ENCODE results near the gene LTB.

LTB gene

DNA sequence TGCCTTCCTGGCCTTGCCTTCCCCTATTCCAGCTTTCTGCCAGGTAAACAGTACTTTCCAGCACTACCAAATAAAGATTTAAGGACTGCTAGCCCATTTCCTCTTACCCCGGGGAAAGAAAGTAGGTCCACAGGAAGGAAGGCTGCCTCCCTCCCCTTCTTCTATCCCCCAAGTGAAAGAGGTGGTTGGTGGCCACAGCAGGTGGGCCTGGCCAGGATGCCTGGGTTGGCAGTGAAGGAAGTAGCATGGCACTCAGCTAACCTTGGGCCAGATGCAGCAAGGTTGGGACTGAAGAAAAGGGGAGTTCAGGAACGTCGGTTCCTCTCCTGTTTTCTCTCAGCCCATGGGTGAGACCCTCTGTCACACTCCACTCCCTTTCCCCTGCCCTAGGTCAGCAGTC, 25.9 kb downstream of the LTB start:
- DNase-seq (ENCODE audit: low read depth in 2 of 3, low spot score in 1 of 3), result no peak

DNA sequence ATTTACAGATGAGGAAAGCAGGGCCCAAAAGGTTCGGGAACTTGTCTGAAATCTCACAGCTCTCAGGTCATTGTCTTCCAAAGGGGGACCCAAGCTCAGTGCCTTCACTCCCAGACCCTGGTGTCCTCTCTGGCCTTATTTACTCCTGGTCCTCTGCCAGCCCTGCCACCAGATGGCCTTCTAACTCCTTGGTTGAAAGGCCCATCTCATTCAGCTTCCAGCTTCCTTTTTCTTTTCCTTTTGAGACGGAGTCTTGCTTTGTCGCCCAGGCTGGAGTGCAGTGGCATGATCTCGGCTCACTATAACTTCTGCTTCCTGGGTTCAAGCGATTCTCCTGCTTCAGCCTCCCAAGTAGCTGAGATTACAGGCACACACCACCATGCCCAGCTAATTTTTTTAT, 30.9 kb downstream of the LTB start:
- DNase-seq (ENCODE audit: low read depth in 2 of 3, low spot score in 1 of 3), result peak in 1 of 3 donors; percentile 44

DNA sequence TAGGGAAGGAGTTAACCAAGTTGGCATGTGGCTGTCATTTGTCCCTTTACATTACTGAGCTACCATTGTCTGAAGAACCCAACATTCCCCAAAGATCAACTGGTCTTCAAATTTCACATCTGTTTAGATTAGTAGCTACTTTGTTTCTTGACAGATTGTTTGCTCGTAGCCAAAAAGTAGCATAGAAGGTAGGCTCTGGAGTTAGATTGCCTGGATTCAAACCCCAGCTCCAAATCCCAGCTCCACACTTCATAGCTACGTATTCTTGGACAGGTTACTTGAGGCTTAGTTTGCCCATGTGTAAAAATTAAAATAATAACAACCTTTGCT, 33.7 kb downstream of the LTB start:
- no peak for DNase-seq (ENCODE audit: low read depth in 2 of 3, low spot score in 1 of 3)

DNA sequence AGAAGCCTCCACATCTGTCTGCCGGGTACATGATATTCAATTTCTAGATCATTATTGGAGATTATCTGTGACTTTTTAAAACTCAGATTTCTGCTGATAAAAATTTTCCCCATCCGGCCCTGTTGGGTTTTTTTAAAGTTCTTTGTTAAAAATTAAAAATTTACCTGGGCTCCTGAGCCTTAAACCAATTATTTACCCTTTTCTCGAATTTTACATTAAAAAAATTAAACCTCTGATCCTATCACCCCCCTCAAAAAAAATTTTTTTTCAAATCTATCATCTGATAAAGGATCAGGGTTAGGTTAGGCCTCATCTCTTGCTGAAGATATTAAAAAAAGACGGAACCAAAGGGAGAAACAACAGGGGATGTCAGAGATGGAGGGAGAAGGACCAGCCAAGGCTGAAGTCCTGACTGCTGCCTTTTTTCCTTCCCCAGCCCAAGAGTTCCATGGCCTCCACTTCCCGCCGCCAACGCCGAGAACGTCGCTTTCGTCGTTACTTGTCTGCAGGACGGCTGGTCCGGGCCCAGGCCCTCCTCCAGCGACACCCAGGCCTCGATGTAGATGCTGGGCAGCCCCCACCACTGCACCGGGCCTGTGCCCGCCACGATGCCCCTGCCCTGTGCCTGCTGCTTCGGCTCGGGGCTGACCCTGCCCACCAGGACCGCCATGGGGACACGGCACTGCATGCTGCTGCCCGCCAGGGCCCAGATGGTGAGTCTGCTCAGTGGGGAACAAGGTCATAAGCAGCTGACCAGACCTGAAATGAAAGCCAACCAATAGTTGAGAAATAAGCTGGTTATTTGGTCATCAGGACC, 34.3 kb downstream of the LTB start:
- no peak for DNase-seq (ENCODE audit: low read depth in 2 of 3, low spot score in 1 of 3)

DNA sequence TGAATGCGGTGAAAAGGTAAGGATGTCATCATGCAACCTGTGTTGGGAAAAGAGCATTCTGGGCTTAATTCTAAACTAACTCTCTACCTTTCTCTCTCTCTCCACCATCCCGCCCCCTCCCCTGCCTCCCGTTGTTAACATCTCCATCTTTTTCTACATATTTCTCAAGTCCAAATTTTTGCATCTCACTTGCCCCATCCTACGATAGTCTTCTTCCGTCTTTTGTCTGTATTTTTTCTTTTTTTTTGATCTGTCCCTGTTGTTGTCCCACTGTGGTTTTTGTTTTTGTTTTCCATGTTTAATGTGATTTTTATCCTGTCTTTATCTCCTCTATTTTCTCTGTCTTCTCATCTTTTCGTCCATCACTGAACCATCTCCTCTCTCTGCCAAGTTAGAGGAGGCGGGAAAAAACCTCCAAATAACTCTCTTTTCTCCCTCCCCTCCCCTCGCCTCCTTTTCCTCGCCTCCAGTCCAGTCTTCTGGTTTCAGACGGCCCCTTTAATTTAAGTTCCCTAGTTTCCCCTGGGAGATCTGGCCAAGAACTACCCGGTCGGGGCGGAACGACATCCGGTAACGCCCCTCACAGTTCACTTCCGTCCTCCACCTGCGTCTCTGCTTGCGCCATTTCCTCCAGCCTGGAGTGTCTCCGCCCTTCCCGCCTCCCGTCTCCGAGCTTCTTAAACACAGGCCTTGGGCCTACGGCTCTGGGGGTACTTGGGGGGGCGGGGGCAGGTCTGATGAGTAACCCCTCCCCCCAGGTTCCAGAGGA, 35.1 kb downstream of the LTB start, which contains the start of gene NFKBIL1:
Gene NFKBIL1, plus strand, starts transcription at position 651 of the 769 bp plus-strand sequence. Its CDS starts 87 bp downstream, at position 738.
- peak; percentile 89 to 91 (median 89) for DNase-seq (ENCODE audit: low read depth in 2 of 3, low spot score in 1 of 3)

DNA sequence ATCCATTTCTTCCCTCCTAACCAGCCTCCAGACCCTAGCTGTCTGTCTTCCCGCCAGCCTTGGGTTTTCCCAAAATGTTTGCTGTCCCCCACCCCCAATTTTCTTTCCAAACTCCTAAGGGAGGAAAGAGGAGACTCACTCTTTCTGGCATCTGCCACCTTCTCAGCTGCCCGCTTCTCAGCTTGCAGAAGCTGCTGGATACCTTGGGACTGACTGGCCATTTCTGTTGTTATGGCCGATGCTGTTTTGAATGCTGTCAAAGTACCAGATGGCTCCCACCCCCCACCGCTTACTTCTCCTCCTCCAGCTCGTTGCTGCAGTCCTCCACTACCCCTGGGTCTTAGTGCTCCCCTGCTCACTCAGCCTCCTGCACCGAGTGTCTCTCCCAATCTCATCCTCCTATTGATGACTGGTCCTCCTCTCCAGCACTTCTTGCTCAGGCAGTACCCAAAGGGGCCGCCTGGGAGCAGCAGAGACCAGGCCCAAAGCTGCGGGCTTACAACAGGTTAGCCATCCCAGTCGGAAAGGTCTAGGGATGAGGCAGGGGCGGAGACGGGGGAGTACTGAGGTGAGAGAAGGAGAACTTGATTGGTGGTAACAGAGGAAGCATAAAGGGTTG, 35.8 kb downstream of the LTB start, which contains the start of gene ATP6V1G2:
Gene ATP6V1G2, minus strand, starts transcription at position 270 of the 619 bp plus-strand sequence. Its CDS starts 49 bp downstream, at position 221.
- peak; percentile 84 to 94 (median 91) for DNase-seq (ENCODE audit: low read depth in 2 of 3, low spot score in 1 of 3)

DNA sequence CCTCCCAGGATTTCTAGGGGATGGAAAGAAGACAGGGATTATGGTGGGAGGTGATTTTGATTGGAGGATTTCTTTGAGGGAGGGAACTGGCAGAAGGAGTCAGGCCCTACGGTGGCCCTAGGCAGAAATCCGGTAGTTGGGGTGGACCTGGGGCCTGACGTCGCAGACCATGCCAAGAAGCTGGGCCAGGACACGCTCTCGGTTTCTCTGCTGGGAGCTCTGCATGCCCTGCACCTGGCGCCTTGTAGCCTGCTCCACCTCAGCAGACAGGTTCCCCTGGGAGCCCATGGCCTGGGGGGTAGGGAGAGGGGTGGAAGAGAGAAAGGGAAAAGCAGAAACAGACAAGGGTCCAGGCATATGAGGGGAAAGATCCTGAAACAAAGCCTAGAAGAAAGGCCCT, 36.9 kb downstream of the LTB start:
- no peak for DNase-seq (ENCODE audit: low read depth in 2 of 3, low spot score in 1 of 3)

DNA sequence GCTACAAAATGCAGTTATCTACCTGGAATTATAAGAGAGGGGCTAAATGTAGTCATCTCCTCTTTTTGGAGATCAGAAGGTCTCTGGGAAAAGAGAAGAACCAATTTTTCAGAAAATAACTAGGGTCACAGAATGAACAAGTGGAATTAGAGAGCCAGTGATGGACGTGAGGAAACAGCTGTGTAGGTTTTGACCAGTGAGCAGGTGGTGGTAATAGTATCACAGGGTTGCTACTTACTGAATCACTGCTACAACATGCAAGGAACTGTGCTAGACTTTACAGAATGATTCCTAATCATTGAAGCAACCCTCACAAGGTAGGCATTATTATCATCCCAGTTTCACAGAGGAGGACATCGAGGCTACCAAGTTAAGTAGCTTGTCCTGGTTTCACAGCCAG, 37.5 kb downstream of the LTB start:
- no peak for DNase-seq (ENCODE audit: low read depth in 2 of 3, low spot score in 1 of 3)

DNA sequence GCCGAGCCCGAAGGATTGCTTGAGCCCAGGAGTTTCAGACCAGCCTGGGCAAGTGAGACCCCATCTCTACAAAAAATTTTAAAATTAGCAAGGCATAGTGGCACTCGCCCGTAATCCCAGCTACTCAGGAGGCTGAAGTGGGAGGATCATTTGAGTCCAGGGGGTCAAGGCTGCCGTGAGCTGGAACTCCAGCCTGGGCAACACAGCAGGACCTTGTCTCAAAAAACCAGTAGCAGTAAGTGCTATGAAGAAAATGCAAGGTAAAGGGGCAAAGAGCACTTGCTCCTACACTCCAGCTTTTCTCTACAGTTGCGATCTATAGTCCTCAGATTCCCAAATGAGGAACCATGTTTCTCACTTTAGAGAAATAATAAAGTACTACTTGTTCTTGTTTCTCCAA, 38.6 kb downstream of the LTB start:
- DNase-seq (ENCODE audit: low read depth in 2 of 3, low spot score in 1 of 3), result no peak

DNA sequence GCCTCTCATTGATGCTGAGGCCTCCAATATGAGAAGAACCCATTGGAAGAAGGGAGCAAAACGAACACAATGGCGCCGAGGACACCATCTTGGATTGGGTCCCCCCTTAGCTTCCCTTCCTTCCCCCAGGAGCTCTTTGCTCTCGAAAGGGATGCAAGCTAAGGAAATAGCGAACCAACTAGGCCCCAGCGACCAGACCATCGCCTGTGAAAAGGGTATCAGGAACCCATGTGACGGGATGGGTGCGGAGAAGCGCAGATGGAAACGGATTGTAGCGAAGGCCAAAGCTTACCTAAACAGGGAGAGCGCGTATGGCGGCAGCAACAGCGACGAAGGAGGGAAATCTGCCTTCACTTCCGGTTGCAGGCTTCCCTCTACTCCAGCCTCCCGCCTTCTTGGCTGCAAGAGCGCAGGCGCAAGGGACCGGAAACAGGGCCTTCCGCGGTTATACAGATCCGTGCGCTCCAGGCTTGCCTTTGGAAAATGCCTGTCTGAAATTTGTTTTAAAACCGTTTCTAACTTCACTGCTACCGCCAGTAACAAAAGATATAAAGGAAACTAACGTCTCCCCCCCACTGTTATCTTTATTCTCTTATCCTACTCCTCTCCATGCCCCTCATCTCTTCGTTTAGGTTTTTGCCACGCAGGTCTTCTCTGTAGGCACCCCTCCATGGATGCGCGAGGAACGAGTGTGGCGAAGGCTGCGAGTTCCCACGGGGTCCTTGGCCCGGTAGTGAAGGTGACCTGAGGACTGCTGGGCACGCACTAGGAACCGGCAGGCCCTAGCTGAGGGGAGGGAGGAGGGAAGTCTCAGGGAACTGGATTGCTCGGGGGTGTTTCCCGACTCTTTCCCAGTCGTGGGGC, 40.3 kb downstream of the LTB start, which contains the start of gene DDX39B:
Gene DDX39B, minus strand, starts transcription at position 346 of the 864 bp plus-strand sequence. CDS start 1,471 bp downstream, outside the sequence.
- DNase-seq (ENCODE audit: low read depth in 2 of 3, low spot score in 1 of 3), result peak; percentile 86 to 92 (median 89)

DNA sequence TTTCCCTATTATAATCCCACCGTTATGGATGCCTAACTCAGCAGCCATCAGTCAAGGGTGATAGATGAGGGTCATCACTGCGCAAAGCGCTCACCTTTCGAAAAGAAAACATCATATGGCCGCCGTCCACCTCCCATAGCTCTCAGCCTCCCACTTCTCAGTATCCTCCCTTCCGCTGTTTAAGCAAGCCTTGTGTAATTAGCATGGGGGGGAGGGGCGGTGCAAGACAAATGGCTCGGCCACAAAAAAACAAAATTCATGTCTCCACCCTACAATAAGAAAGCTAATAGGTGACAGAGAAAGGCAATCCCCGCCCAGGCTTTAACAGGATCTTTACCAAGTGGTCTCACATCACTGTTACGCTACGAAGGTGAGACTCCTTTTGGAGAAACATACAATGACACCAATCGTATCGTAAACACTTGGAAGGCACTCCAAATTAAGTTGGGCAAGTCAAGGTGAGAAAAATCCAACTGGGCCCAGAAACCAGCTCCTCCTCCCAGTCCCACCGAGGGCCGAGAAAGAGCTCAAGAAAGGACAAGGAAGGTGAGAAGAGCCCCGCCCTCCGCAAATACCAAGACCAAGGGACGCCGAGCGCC, 41.1 kb downstream of the LTB start:
- peak; percentile 40 to 54 (median 52) for DNase-seq (ENCODE audit: low read depth in 2 of 3, low spot score in 1 of 3)

DNA sequence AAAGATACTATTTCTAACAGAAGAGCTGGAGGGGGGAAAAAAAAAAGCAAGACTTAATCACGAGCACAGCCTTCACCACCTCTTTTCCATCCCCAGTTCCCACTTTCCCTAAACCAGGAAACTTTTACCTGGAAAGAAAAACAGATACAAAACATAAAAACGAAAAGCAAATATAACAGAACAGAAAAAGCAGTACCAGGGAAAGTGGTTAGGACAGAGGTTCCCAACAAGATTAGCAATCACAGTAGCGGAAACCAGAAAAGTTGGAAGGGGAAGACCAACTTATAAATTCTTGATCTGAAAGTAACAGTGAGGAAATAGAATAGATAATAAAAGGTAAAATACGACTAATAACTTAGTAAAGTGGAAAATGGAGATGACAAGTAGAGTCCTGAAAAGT, 41.6 kb downstream of the LTB start:
- no peak for DNase-seq (ENCODE audit: low read depth in 2 of 3, low spot score in 1 of 3)

DNA sequence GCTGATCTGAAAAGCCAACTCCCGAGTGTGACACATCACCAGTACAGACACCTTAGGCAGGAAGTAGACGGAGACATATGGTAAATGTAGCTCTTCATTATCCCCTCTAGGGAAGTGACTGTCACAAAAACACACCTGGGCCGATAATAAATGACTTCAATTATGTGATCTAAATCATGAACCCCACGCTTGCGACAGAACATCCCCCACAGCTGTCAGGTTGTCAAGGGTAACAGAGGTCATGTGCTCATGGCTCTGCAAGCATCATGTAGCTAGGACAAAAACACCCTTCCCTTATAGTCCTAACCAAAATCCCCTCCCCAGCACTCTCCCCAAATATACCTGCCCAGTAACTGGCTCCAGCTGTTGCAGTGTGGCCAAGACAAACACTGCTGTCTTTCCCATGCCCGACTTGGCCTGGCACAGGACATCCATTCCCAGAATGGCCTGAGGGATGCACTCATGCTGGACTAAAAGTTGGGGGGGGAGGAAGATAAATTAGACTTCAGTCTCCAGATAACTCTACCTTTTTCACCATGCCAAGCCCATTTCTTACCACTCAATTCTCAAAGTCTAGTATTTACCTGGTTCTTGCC, 43.3 kb downstream of the LTB start:
- DNase-seq (ENCODE audit: low read depth in 2 of 3, low spot score in 1 of 3), result no peak

DNA sequence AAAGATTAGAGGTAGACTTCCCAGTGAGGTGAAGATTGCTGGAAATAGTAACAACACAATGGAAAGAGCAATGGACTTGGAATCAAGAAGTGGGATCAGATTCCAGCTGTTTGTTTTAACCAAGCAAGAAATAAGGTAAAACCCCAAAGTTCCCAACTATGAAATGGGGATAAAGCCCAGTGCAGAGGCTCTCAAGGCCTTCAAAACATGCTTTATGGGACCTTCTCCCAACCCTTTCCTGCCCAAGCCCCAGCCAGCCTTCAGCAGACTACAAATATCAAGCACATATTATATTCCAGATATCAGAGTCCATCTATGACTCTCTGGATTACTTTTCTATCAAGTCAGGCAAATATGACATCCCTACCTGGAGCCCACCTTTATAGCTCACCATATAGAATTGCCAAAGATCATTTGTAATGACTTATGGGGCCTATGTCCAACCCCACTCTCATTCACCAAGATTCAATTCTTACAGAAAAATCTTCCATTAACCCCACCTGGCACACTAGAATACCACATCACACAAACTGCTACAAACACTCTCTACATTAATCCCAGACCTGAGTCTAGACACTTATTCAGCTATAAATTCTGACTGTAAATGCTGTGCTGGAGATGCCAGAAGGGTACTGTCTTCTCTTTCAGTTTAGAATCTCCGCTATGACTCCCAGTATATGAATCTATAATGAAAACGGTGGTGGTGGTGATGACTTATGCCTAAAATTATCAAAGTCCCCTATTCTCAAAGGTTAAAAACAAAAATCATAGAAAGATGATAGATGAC, 46.5 kb downstream of the LTB start:
- DNase-seq (ENCODE audit: low read depth in 2 of 3, low spot score in 1 of 3), result no peak

DNA sequence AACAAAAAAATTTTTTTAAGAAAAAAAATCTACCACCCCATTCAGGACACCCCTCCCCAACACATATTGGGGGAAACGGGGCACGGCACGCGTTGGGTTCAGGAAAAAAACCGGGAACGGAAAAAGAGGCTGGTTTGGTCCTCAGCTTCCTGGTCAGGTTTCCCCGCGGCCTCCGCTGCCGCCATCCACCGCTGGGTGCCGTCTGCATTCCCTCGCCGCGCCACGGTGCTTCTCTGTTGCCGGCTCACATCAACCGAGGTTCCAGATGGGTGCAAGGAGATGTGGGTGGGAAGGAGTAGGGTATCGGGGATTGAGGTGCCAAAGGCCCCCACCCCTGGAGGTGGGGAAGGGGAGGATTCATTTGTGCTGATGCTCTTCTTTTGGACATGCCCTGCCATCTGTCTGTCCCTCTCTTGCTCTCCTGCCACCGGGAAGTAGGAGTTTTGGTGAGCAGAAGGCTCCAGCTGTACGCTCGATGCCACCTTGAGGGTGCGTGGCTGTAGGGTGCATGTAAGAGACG, 47.6 kb downstream of the LTB start:
- DNase-seq (ENCODE audit: low read depth in 2 of 3, low spot score in 1 of 3), result no peak

DNA sequence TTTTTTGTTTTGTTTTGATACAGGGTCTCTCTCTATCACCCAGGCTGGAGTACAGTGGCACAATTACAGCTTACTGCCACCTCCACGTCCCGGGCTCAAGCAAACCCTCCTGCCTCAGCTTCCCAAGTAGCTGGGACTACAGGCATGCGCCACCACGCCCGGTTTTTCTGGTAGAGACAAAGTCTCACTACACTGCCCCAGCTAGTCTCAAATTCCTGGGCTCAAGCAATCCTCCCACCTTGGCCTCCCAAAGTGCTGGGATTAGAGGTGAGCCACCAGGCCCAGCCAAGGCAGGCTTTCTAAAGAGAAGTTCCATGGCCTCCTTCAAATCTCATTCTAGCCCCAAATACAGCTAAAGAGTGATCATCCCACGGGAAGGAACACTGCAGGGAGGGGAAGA, 48.2 kb downstream of the LTB start:
- no peak for DNase-seq (ENCODE audit: low read depth in 2 of 3, low spot score in 1 of 3)

DNA sequence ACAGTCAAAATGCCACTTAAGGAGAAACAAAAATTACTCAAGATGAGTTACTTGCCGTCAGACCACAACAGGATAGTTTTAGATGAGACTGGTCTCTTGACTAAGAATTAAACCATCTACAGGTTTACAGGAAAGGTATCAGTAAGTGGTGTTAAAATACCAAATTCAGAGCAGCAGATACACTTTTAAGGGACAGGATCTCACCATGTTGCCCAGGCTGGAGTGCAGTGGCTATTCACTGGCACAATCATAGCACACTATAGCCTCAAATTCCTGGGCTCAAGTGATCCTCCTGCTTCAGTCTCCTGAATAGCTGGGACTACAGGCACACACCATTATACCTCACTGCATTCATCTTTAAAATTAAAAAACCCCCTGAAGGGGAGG, 48.8 kb downstream of the LTB start:
- no peak for DNase-seq (ENCODE audit: low read depth in 2 of 3, low spot score in 1 of 3)

DNA sequence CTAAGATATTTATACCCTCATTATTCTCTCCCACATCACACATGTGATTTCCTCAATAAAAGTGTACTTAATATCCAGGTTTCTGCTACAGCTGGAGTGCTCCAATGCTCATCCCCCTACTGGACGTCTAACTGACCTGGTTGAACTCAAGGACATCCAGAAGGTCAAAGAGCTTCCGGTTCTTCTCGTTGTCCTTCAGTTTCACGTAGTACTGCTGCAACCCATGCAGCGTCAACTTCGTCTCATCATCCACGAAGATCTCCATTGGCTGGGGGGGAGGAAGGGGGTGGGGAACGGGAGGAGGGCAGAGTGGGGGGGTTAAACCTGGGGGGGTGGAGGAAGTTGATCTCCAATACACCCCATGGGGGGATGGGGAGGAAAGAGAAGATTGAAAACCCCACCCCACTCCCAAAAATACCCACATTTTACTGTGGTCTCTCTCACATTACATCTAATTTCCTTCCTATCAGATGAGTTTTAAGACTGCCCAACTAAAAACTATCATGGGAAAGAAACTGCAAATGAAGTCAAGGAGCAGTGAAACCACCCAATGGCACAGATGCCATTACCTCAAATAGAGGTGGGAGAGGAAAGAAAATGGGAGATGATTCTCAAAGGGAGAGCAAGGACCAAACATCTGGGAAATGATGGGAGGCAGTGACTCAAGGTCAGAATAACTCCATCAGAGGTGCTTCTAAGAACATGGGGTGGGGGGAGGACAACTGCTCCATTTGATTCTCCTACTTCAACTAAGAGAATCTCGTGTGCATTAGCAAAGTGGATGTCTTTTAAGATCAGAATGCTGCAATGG, 49.4 kb downstream of the LTB start:
- DNase-seq (ENCODE audit: low read depth in 2 of 3, low spot score in 1 of 3), result no peak

Measured in stimulated activated CD4-positive, alpha-beta T cell treated with anti-CD3 and anti-CD28 coated beads, Interleukin-12 subunit alpha, Interleukin-12 subunit beta, amount 100 ng/mL, for 48 hours (primary cell).